Hepatocyte (in vitro differentiated cells): ENCODE results near the gene TCN1. TPM values are rescaled to one million over a fixed set of nuclear protein-coding genes. Genes with fewer than 3 reads are reported as not detected.
A peak's percentile ranks its signal among the peaks of the same experiment; 100 is the strongest.
"Not testable (repeated sequence)": the region's sequence is repeated elsewhere in the genome, so short reads cannot be mapped to it uniquely, and the experiment has no call there.

Source experiments
- DNase-seq: peaks from one replicate; pipeline ENCODE4 v3.0.0-alpha.2; 2016; ENCODE audit warnings: low spot score
- H2AFZ ChIP-seq: fragments of 200-600 bp; sonication (generic); 2 replicates; pipeline ENCODE4 v1.6.0; 2016; ENCODE audit warnings: antibody characterized with exemption, mild to moderate bottlenecking
- H3K27ac ChIP-seq: fragments of 200-600 bp; sonication (generic); 2 replicates; pipeline ENCODE4 v1.5.1; 2016; ENCODE audit warnings: mild to moderate bottlenecking
- H3K27me3 ChIP-seq: fragments of 200-600 bp; sonication (generic); 2 replicates; pipeline ENCODE4 v1.6.1; 2016
- H3K36me3 ChIP-seq: fragments of 200-600 bp; sonication (generic); replicated peaks from 2 replicates; pipeline ENCODE4 v1.5.1; 2016; ENCODE audit warnings: low read depth; ENCODE audit not compliant: insufficient read depth
- H3K4me1 ChIP-seq: fragments of 200-600 bp; sonication (generic); 2 replicates; pipeline ENCODE4 v1.5.1; 2016; ENCODE audit warnings: mild to moderate bottlenecking, moderate library complexity; ENCODE audit not compliant: insufficient read depth
- H3K4me2 ChIP-seq: fragments of 200-600 bp; sonication (generic); 2 replicates; pipeline ENCODE4 v1.6.0; 2016
- H3K4me3 ChIP-seq: fragments of 200-600 bp; sonication (generic); 2 replicates; pipeline ENCODE4 v1.5.1; 2016; ENCODE audit warnings: mild to moderate bottlenecking
- H3K79me2 ChIP-seq: fragments of 200-600 bp; sonication (generic); 2 replicates; pipeline ENCODE4 v1.6.0; 2017; ENCODE audit warnings: mild to moderate bottlenecking
- H3K9me2 ChIP-seq: fragments of 200-600 bp; sonication (generic); replicated peaks from 2 replicates; pipeline ENCODE4 v1.6.0; 2017; ENCODE audit warnings: mild to moderate bottlenecking; ENCODE audit not compliant: insufficient read depth
- H3K9me3 ChIP-seq: fragments of 200-600 bp; sonication (generic); 2 replicates; pipeline ENCODE4 v1.5.1; 2016; ENCODE audit warnings: low read depth, mild to moderate bottlenecking
- H4K20me1 ChIP-seq: fragments of 200-600 bp; sonication (generic); 2 replicates; pipeline ENCODE4 v1.6.0; 2016; ENCODE audit warnings: mild to moderate bottlenecking; ENCODE audit not compliant: insufficient read depth, poor library complexity, severe bottlenecking
- CTCF ChIP-seq: fragments of 200-600 bp; sonication (generic); IDR thresholded peaks from 2 replicates; pipeline ENCODE4 v1.5.1; 2016; ENCODE audit warnings: antibody characterized with exemption, mild to moderate bottlenecking; ENCODE audit not compliant: poor library complexity
- EZH2 ChIP-seq: fragments of 200-600 bp; sonication (generic); IDR thresholded peaks from 2 replicates; pipeline ENCODE4 v1.6.1; 2016; ENCODE audit warnings: antibody characterized with exemption, mild to moderate bottlenecking, borderline replicate concordance
- EZH2phosphoT487 ChIP-seq: fragments of 200-600 bp; sonication (generic); IDR thresholded peaks from one replicate; pipeline ENCODE4 v1.6.1; 2018; ENCODE audit warnings: antibody characterized with exemption, mild to moderate bottlenecking, low read depth, moderate library complexity; ENCODE audit not compliant: unreplicated experiment, severe bottlenecking
- WGBS: methylation state at CpG from one replicate; pipeline ENCODE4 v1.1.6; 2016; ENCODE audit warnings: low lambda C conversion rate; ENCODE audit errors: missing lambda C conversion rate; 5-methylcytosine and 5-hydroxymethylcytosine counted together
- polyA plus RNA-seq: library from polyadenylated mRNA; unstranded; fragments of >200 nt; fragmentation: Nextera tagmentation; extraction: Ambion mirVana; gene quantifications from 2 replicates; pipeline ENCODE4 v1.2.1, GENCODE V29; 2016
- total RNA-seq: library from RNA; depleted of rRNA; stranded (reverse); fragments of >200 nt; gene quantifications from 2 replicates; pipeline ENCODE4 v1.2.3, GENCODE V29; 2014

TCN1 gene
- total and polyA plus RNA-seq, 2 experiments from 2014 or later = 28.2 to 35.6 TPM

GRCh38 chr11:59891781-59892181 lies 25.5 kb upstream of the TCN1 start:
- H3K36me3 ChIP-seq = no peaks in the 10 kb centered on the region
- no peaks in the 10 kb centered on the region for H3K79me2 ChIP-seq
- H2AFZ ChIP-seq = no peak overlapping the region
- WGBS = 45% methylated on average over 4 of the region's 4 CpGs
- no peak overlapping the region for H3K4me2 ChIP-seq
- DNase-seq = peak; percentile 14
- peaks cover 3% of the 10 kb centered on the region for H3K9me3 ChIP-seq
- H3K4me1 ChIP-seq = no peaks in the 10 kb centered on the region
- no peaks in the 10 kb centered on the region for H3K9me2 ChIP-seq
- TF ChIP-seq CTCF (no peak), EZH2 (no peak)
- no peaks in the 10 kb centered on the region for H4K20me1 ChIP-seq
- no peak overlapping the region for H3K27ac ChIP-seq
- no peak overlapping the region for H3K4me3 ChIP-seq
- no peaks in the 10 kb centered on the region for H3K27me3 ChIP-seq

- H3K9me2 ChIP-seq, H3K4me2 ChIP-seq, DNase-seq, H3K79me2 ChIP-seq, H3K4me1 ChIP-seq, H3K9me3 ChIP-seq, H3K27me3 ChIP-seq, H3K4me3 ChIP-seq, H4K20me1 ChIP-seq, H2AFZ ChIP-seq, H3K27ac ChIP-seq, H3K36me3 ChIP-seq: not testable (repeated sequence)
Measured at GRCh38 chr11:59887156-59887555, 20.9 kb upstream of the TCN1 start.

GRCh38 chr11:59883597-59883996 lies 17.3 kb upstream of the TCN1 start:
- TF ChIP-seq CTCF (no peak), EZH2 (no peak), EZH2phosphoT487 (no peak)

GRCh38 chr11:59879567-59879966 lies 13.3 kb upstream of the TCN1 start:
- Histone ChIP-seq H2AFZ (no peak overlapping the region), H3K9me3 (no peaks in the 10 kb centered on the region), H3K27ac (no peak overlapping the region), H3K27me3 (no peaks in the 10 kb centered on the region), H3K36me3 (no peaks in the 10 kb centered on the region), H3K4me2 (no peak overlapping the region), H3K79me2 (no peaks in the 10 kb centered on the region), H3K4me3 (no peak overlapping the region), H3K4me1 (peaks cover 7% of the 10 kb centered on the region), H3K9me2 (no peaks in the 10 kb centered on the region), H4K20me1 (no peaks in the 10 kb centered on the region)
- WGBS = 88% methylated on average over 1 of the region's 1 CpG
- TF ChIP-seq EZH2 = no peak
- TF ChIP-seq CTCF = no peak
- TF ChIP-seq EZH2phosphoT487 = no peak
- DNase-seq = no peak

More at GRCh38 chr11:59883597-59883996, 17.3 kb upstream of the TCN1 start:
- Histone ChIP-seq H2AFZ (no peak overlapping the region), H3K9me2 (no peaks in the 10 kb centered on the region), H3K36me3 (no peaks in the 10 kb centered on the region), H3K79me2 (no peaks in the 10 kb centered on the region), H3K9me3 (no peaks in the 10 kb centered on the region), H4K20me1 (no peaks in the 10 kb centered on the region), H3K4me2 (no peak overlapping the region), H3K27ac (no peak overlapping the region), H3K4me1 (no peaks in the 10 kb centered on the region), H3K4me3 (no peak overlapping the region), H3K27me3 (no peaks in the 10 kb centered on the region)
- no peak for DNase-seq
- WGBS = 92% methylated on average over 1 of the region's 1 CpG
